ENCODE measurements around the gene CDHR5.
A peak's percentile ranks its signal among the peaks of the same experiment; 100 is the strongest.

The CDHR5 gene

DNA sequence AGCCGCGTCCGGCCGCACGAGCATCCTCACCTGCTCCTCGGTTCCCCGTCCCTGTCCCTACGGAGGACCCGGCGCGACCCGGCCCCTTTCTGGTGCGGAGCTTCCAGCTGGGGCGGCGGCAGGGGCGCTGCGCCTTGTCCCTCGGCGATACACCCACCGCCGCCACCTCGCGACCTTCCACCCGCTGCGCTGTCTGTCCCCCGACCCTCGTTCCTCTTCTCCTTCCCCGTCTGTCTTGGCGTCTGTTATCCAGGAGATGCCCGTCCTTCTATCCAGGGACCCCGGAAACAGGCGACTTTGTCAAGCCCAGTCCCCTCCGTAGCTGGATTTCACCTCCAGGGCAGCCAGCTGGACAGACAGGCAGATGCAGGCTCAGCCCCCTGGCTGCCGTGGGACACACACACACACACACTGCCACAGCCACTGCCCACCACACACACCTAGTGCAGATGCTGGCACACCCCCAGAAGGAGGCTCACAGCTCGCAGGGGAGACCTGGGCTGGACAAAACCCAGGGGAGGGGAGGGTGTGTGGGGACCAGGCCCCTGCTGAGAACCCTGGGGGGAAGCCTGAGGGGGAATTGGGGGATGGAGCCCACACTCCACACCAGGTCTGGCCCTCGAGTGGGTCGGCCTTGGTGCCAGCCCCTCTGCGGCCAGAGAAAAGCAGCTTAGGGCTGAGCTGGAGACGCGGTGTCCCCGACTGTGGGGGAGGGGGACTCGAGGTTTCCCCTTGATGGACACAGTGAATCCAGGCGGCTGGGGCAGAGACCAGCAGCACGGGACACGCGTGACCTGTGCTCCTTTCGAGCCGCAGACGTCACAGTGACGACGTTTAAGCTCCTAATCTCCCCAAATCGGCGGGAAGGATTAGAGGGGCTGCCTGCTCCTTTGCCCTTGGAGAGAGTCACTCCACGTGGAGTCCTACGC, 13.1 kb upstream of the CDHR5 start:
- Histone ChIP-seq H3K27ac (ENCODE audit: low read depth, low read length) (no peak overlapping the region), H3K9ac (ENCODE audit: low read length in 5 of 5) (no peak overlapping the region), H3K4me3 (ENCODE audit: low read depth in 1 of 5, low read length in 5 of 5) (peak overlapping the region in 2 of 5 donors; percentile 22 to 44), H3K36me3 (ENCODE audit: control insufficient read depth in 5 of 5, insufficient read depth in 5 of 5, low read length in 5 of 5) (peaks cover 0 to 13% (median 8%) of the 10 kb centered on the region in 5 donors), H3K27me3 (ENCODE audit: control insufficient read depth in 5 of 5, insufficient read depth in 4 of 5, low read length in 5 of 5) (peaks cover 11 to 31% (median 24%) of the 10 kb centered on the region in 5 donors), H3K9me3 (ENCODE audit: control insufficient read depth in 5 of 5, low read length in 5 of 5) (no peaks in the 10 kb centered on the region), H3K4me1 (ENCODE audit: control insufficient read depth in 5 of 5, insufficient read depth in 5 of 5, low read length in 5 of 5) (peaks cover 0 to 35% (median 20%) of the 10 kb centered on the region in 5 donors)

DNA sequence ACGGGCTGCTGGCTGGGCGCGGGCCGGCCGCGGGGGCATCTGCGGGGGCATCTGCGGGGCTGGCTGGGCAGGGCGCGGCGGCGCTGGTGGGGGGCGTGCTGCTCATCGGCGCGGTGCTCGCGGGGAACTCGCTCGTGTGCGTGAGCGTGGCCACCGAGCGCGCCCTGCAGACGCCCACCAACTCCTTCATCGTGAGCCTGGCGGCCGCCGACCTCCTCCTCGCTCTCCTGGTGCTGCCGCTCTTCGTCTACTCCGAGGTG, 12.5 kb upstream of the CDHR5 start:
- H3K9ac ChIP-seq (ENCODE audit: low read length in 5 of 5) = no peak overlapping the region
- H3K9me3 ChIP-seq (ENCODE audit: control insufficient read depth in 5 of 5, low read length in 5 of 5) = no peaks in the 10 kb centered on the region
- peaks cover 0 to 32% (median 20%) of the 10 kb centered on the region in 5 donors for H3K4me1 ChIP-seq (ENCODE audit: control insufficient read depth in 5 of 5, insufficient read depth in 5 of 5, low read length in 5 of 5)
- peak overlapping the region in 2 of 5 donors; percentile 22 to 44 for H3K4me3 ChIP-seq (ENCODE audit: low read depth in 1 of 5, low read length in 5 of 5)
- peaks cover 0 to 11% (median 7%) of the 10 kb centered on the region in 5 donors for H3K36me3 ChIP-seq (ENCODE audit: control insufficient read depth in 5 of 5, insufficient read depth in 5 of 5, low read length in 5 of 5)
- H3K27me3 ChIP-seq (ENCODE audit: control insufficient read depth in 5 of 5, insufficient read depth in 4 of 5, low read length in 5 of 5) = peaks cover 11 to 31% (median 24%) of the 10 kb centered on the region in 5 donors
- no peak overlapping the region for H3K27ac ChIP-seq (ENCODE audit: low read depth, low read length)

DNA sequence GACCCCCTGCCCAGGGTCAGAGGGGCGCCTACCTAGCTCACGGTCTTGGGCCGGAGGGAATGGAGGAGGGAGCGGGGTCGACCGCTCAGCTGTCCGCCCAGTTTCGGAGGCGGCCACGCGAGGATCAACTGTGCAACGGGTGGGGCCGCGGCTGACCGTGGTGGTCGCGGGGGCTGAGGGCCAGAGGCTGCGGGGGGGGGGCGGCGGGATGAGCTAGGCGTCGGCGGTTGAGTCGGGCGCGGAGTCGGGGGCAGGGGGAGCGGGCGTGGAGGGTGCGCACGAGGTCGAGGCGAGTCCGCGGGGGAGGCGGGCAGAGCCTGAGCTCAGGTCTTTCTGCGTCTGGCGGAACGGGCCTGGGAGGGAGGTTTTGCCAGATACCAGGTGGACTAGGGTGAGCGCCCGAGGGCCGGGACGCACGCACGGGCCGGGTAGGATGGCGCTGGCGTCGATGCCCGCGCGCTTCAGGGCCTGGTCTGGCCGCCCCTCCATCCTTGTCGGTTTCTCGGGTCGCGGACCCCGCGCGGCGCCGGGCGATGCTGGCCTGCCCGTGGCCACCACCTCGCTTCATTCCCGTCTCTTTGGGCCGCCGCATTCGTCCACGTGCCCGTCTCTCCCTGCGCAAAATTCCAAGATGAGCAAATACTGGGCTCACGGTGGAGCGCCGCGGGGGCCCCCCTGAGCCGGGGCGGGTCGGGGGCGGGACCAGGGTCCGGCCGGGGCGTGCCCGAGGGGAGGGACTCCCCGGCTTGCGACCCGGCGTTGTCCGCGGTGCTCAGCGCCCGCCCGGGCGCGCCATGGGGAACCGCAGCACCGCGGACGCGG, 12.0 kb upstream of the CDHR5 start, which contains the start of gene DRD4:
Gene DRD4 (plus strand): TSS at position 759 of the 822 bp plus-strand sequence. CDS start 36 bp downstream, at position 795.
- H3K9ac ChIP-seq (ENCODE audit: low read length in 5 of 5) = no peak within 1 kb of the TSS
- H3K27me3 ChIP-seq (ENCODE audit: control insufficient read depth in 5 of 5, insufficient read depth in 4 of 5, low read length in 5 of 5) = peaks cover 11 to 31% (median 24%) of the 10 kb centered on the region in 5 donors
- peak within 1 kb of the TSS in 2 of 5 donors; percentile 22 to 44 for H3K4me3 ChIP-seq (ENCODE audit: low read depth in 1 of 5, low read length in 5 of 5)
- no peak within 1 kb of the TSS for H3K27ac ChIP-seq (ENCODE audit: low read depth, low read length)
- peaks cover 0 to 30% (median 20%) of the 10 kb centered on the region in 5 donors for H3K4me1 ChIP-seq (ENCODE audit: control insufficient read depth in 5 of 5, insufficient read depth in 5 of 5, low read length in 5 of 5)
- no peaks in the 10 kb centered on the region for H3K9me3 ChIP-seq (ENCODE audit: control insufficient read depth in 5 of 5, low read length in 5 of 5)
- peaks cover 0 to 6% (median 1%) of the 10 kb centered on the region in 5 donors for H3K36me3 ChIP-seq (ENCODE audit: control insufficient read depth in 5 of 5, insufficient read depth in 5 of 5, low read length in 5 of 5)

DNA sequence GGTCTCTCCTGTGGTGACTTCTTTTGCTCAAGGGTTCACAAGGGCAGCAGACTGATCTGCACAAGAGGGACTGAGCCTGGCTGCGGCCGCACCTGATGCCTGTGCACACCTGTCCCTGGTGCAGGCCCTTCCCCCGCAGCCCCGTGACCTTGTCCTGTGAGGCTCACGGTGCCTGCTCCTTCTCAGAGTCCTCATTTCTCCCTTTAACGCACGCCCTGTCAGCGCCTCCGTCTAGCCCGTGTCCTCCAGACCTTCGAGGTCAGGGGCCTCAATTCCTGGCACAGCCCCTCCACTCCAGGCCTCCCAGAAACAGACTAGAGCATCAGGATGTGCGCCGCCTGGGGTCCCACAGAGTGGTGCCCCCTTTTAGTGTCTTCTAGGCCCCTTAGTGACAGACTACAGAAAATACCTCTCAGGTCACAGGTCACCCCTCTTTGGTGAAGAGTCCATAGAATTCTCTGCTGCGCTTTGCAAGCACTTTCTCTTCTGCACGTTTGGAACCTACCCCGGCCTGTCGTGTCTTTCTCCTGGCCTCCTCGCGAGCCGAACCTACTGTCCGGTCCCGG, 11.3 kb upstream of the CDHR5 start:
- H3K4me3 ChIP-seq (ENCODE audit: low read depth in 1 of 5, low read length in 5 of 5) = no peak overlapping the region
- no peak overlapping the region for H3K9ac ChIP-seq (ENCODE audit: low read length in 5 of 5)
- H3K27me3 ChIP-seq (ENCODE audit: control insufficient read depth in 5 of 5, insufficient read depth in 4 of 5, low read length in 5 of 5) = peaks cover 11 to 31% (median 24%) of the 10 kb centered on the region in 5 donors
- no peaks in the 10 kb centered on the region for H3K9me3 ChIP-seq (ENCODE audit: control insufficient read depth in 5 of 5, low read length in 5 of 5)
- no peaks in the 10 kb centered on the region for H3K36me3 ChIP-seq (ENCODE audit: control insufficient read depth in 5 of 5, insufficient read depth in 5 of 5, low read length in 5 of 5)
- peaks cover 0 to 29% (median 20%) of the 10 kb centered on the region in 5 donors for H3K4me1 ChIP-seq (ENCODE audit: control insufficient read depth in 5 of 5, insufficient read depth in 5 of 5, low read length in 5 of 5)
- no peak overlapping the region for H3K27ac ChIP-seq (ENCODE audit: low read depth, low read length)

DNA sequence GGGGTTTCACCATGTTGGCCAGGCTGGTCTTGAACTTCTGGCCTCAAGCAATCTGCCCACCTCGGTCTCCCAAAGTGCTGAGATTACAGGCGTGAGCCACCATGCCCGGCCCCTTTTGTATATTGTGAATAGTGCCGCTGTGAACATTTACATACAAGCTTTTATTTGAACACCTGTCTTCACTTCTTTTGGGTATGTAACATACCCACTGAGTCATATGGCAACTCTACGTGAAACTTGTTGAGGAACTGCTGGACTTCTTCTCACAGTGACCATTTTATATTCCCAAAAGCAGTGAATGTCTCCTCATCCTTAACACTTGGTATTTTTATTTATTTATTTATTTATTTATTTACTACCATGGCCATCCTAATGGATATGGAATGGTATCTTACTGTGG, 6.1 kb upstream of the CDHR5 start:
- Histone ChIP-seq H3K4me3 (ENCODE audit: low read depth in 1 of 5, low read length in 5 of 5) (no peak overlapping the region), H3K27ac (ENCODE audit: low read depth, low read length) (no peak overlapping the region), H3K9me3 (ENCODE audit: control insufficient read depth in 5 of 5, low read length in 5 of 5) (no peaks in the 10 kb centered on the region), H3K4me1 (ENCODE audit: control insufficient read depth in 5 of 5, insufficient read depth in 5 of 5, low read length in 5 of 5) (peaks cover 0 to 2% (median 0%) of the 10 kb centered on the region in 5 donors), H3K36me3 (ENCODE audit: control insufficient read depth in 5 of 5, insufficient read depth in 5 of 5, low read length in 5 of 5) (no peaks in the 10 kb centered on the region), H3K27me3 (ENCODE audit: control insufficient read depth in 5 of 5, insufficient read depth in 4 of 5, low read length in 5 of 5) (peaks cover 2 to 8% (median 4%) of the 10 kb centered on the region in 5 donors), H3K9ac (ENCODE audit: low read length in 5 of 5) (no peak overlapping the region)

DNA sequence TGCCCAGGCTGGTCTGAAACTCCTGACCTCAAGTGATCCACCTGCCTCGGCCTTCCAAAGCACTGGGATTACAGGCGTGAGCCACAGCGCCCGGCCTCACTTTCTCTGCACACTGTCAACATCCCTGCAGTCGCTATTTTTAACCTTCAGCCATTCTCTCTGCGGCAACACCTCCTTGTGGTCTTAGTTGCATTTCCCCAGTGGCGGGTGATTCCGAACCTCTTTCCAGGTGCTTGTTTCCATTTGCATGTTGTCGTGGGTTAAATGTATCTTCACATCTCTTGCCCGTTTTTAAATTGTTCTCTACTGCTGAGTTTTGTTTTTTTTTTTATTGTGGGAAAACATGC, 4.5 kb upstream of the CDHR5 start:
- no peak overlapping the region for H3K27ac ChIP-seq (ENCODE audit: low read depth, low read length)
- no peak overlapping the region for H3K9ac ChIP-seq (ENCODE audit: low read length in 5 of 5)
- peaks cover 0 to 5% (median 0%) of the 10 kb centered on the region in 5 donors for H3K4me1 ChIP-seq (ENCODE audit: control insufficient read depth in 5 of 5, insufficient read depth in 5 of 5, low read length in 5 of 5)
- H3K9me3 ChIP-seq (ENCODE audit: control insufficient read depth in 5 of 5, low read length in 5 of 5) = no peaks in the 10 kb centered on the region
- no peaks in the 10 kb centered on the region for H3K36me3 ChIP-seq (ENCODE audit: control insufficient read depth in 5 of 5, insufficient read depth in 5 of 5, low read length in 5 of 5)
- peaks cover 15 to 23% (median 17%) of the 10 kb centered on the region in 5 donors for H3K27me3 ChIP-seq (ENCODE audit: control insufficient read depth in 5 of 5, insufficient read depth in 4 of 5, low read length in 5 of 5)
- H3K4me3 ChIP-seq (ENCODE audit: low read depth in 1 of 5, low read length in 5 of 5) = no peak overlapping the region

DNA sequence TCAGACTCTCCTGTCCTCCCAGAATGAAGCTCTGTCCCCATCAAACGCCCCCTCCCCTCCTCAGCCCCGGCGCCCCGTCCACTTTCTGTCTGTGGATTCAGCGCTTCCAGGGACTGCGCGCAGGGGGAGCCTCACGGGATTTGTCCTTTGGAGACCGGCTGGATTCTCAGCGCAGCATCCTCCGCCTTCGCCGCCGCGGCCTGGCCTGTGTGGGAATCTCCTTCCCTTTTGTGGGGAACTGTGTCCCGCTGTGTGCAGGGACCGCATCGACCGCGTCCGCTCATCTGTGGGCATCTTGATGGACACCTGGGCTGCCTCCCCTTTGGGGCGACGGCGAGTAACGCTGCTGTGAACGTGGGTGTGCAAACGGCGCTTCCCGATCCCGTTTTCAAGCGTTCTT, 3.3 kb upstream of the CDHR5 start:
- peaks cover 18 to 25% (median 19%) of the 10 kb centered on the region in 5 donors for H3K27me3 ChIP-seq (ENCODE audit: control insufficient read depth in 5 of 5, insufficient read depth in 4 of 5, low read length in 5 of 5)
- H3K9ac ChIP-seq (ENCODE audit: low read length in 5 of 5) = no peak overlapping the region
- peaks cover 0 to 5% (median 0%) of the 10 kb centered on the region in 5 donors for H3K4me1 ChIP-seq (ENCODE audit: control insufficient read depth in 5 of 5, insufficient read depth in 5 of 5, low read length in 5 of 5)
- no peaks in the 10 kb centered on the region for H3K36me3 ChIP-seq (ENCODE audit: control insufficient read depth in 5 of 5, insufficient read depth in 5 of 5, low read length in 5 of 5)
- no peak overlapping the region for H3K4me3 ChIP-seq (ENCODE audit: low read depth in 1 of 5, low read length in 5 of 5)
- no peak overlapping the region for H3K27ac ChIP-seq (ENCODE audit: low read depth, low read length)
- H3K9me3 ChIP-seq (ENCODE audit: control insufficient read depth in 5 of 5, low read length in 5 of 5) = no peaks in the 10 kb centered on the region

DNA sequence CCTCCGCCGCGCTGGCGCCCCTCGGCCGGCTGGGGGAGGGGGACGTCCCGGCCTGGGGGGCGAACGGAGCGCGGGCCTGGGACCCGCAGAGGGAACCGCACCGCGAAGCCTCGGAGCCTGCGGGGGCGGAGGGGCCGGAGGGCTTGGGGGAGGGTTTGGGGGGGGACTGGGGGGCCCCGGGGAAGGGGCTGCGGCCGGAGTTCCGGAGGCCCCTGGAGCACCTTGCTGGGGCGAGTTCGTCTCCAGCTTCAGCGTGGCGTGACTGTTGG, 2.5 kb upstream of the CDHR5 start:
- Histone ChIP-seq H3K9ac (ENCODE audit: low read length in 5 of 5) (no peak overlapping the region), H3K27me3 (ENCODE audit: control insufficient read depth in 5 of 5, insufficient read depth in 4 of 5, low read length in 5 of 5) (peaks cover 18 to 25% (median 19%) of the 10 kb centered on the region in 5 donors), H3K4me3 (ENCODE audit: low read depth in 1 of 5, low read length in 5 of 5) (no peak overlapping the region), H3K4me1 (ENCODE audit: control insufficient read depth in 5 of 5, insufficient read depth in 5 of 5, low read length in 5 of 5) (peaks cover 0 to 5% (median 0%) of the 10 kb centered on the region in 5 donors), H3K36me3 (ENCODE audit: control insufficient read depth in 5 of 5, insufficient read depth in 5 of 5, low read length in 5 of 5) (no peaks in the 10 kb centered on the region), H3K9me3 (ENCODE audit: control insufficient read depth in 5 of 5, low read length in 5 of 5) (no peaks in the 10 kb centered on the region), H3K27ac (ENCODE audit: low read depth, low read length) (no peak overlapping the region)

DNA sequence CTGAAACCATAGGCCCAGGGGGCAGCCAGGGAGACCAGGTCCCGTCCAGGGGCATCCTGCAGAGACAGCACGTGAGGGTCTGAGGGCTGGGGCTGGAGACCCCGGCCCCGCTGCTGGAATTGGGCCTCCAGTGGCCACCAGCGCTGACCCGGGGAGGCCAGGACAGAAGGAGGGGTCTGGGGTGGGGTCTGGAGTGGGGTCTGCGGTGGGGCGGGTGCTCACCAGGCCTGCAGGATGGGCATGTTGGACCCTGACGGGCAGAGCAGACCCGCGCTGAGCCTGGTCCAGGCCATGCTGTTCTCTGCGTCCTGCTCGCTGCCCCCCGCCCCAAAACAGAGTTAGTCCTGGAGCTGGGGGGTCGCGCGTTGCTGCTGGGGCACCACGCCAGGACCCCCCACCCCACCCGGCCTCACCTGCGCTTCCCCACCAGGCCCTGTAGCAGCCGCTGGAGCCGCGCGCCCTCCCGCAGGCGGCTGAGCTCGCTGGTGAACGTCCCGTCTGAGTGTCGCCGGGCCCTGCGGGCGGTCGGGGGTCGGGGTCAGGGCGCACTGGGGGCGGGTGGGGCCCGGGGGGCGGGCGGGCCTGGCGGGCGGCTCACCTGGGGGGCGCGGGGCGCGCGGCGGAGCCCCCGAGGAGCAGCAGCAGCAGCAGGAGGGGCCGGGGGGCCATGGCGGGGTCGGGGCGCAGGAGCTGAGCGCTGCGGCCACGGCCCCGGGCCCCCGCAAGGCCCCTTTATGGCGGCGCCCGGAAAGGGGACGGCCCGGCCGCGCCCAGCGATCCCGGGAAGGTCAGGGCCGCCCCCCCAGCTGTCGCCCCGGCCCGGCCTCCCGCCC, 1.9 kb upstream of the CDHR5 start, which contains the start of gene SCT:
Gene SCT (minus strand): TSS at position 707 of the 833 bp plus-strand sequence. CDS start 38 bp downstream, at position 669.
- Histone ChIP-seq H3K36me3 (ENCODE audit: control insufficient read depth in 5 of 5, insufficient read depth in 5 of 5, low read length in 5 of 5) (peaks cover 0 to 3% (median 0%) of the 10 kb centered on the region in 5 donors), H3K9ac (ENCODE audit: low read length in 5 of 5) (no peak within 1 kb of the TSS), H3K4me1 (ENCODE audit: control insufficient read depth in 5 of 5, insufficient read depth in 5 of 5, low read length in 5 of 5) (peaks cover 0 to 5% (median 0%) of the 10 kb centered on the region in 5 donors), H3K27me3 (ENCODE audit: control insufficient read depth in 5 of 5, insufficient read depth in 4 of 5, low read length in 5 of 5) (peaks cover 18 to 25% (median 19%) of the 10 kb centered on the region in 5 donors), H3K27ac (ENCODE audit: low read depth, low read length) (no peak within 1 kb of the TSS), H3K4me3 (ENCODE audit: low read depth in 1 of 5, low read length in 5 of 5) (no peak within 1 kb of the TSS), H3K9me3 (ENCODE audit: control insufficient read depth in 5 of 5, low read length in 5 of 5) (no peaks in the 10 kb centered on the region)

Measured in subcutaneous abdominal adipose tissue (tissue), 5 donors.